Fibroblast of lung (primary cell): ENCODE data around the gene SLC13A2. TPM values are rescaled to one million over a fixed set of nuclear protein-coding genes. Genes with fewer than 3 reads are reported as not detected.

Experiments
- DNase-seq, 2 donors: peaks; one replicate each; pipeline versions ENCODE4 v3.0.0 to v3.0.0-alpha.2; 2010; ENCODE audit warnings: low read depth in 2 of 2
- H2AFZ ChIP-seq: 2 replicates; pipeline ENCODE4 v1.5.1; 2012; ENCODE audit warnings: low read length, control low read depth, inconsistent platforms
- H3K27ac ChIP-seq: 2 replicates; pipeline ENCODE4 v1.5.1; 2011; ENCODE audit warnings: low read length, control low read depth; ENCODE audit not compliant: insufficient read depth
- H3K27me3 ChIP-seq: 2 replicates; pipeline ENCODE4 v1.5.1; 2011; ENCODE audit warnings: mild to moderate bottlenecking, low read length; ENCODE audit not compliant: control insufficient read depth, insufficient read depth
- H3K36me3 ChIP-seq: 2 replicates; pipeline ENCODE4 v1.5.1; 2011; ENCODE audit warnings: low read length; ENCODE audit not compliant: control insufficient read depth, insufficient read depth
- H3K4me1 ChIP-seq: 2 replicates; pipeline ENCODE4 v1.5.1; 2011; ENCODE audit warnings: low read length; ENCODE audit not compliant: control insufficient read depth, insufficient read depth; ENCODE audit errors: extremely low read depth
- H3K4me2 ChIP-seq: 2 replicates; pipeline ENCODE4 v1.5.1; 2011; ENCODE audit warnings: low read length, control low read depth; ENCODE audit not compliant: insufficient read depth; ENCODE audit errors: extremely low read depth
- H3K4me3 ChIP-seq, 4 experiments: fragments of 200-600 bp in 1 of 4; sonication (generic) in 1 of 4; replicated peaks in 1 of 4; 2 replicates each; pipeline ENCODE4 v1.5.1; 2011 to 2016; ENCODE audit warnings: low read length in 4 of 4, low read depth in 3 of 4, mild to moderate bottlenecking in 3 of 4, control low read depth in 2 of 4, inconsistent platforms in 1 of 4, mixed read lengths in 1 of 4; ENCODE audit not compliant: insufficient read depth in 1 of 4; ENCODE audit errors: control extremely low read depth in 1 of 4
- H3K79me2 ChIP-seq: 2 replicates; pipeline ENCODE4 v1.5.1; 2012; ENCODE audit warnings: mild to moderate bottlenecking, low read length, inconsistent platforms; ENCODE audit not compliant: control insufficient read depth, insufficient read depth
- H3K9ac ChIP-seq: 2 replicates; pipeline ENCODE4 v1.5.1; 2011; ENCODE audit warnings: mild to moderate bottlenecking, low read length, control low read depth; ENCODE audit not compliant: insufficient read depth
- H3K9me3 ChIP-seq: 2 replicates; pipeline ENCODE4 v1.5.1; 2012; ENCODE audit warnings: low read depth, low read length; ENCODE audit not compliant: control insufficient read depth, insufficient read depth
- H4K20me1 ChIP-seq: 2 replicates; pipeline ENCODE4 v1.5.1; 2011; ENCODE audit warnings: low read length; ENCODE audit not compliant: control insufficient read depth, insufficient read depth; ENCODE audit errors: extremely low read depth
- CTCF ChIP-seq, 2 donors: IDR thresholded peaks in 1 of 2; conservative IDR thresholded peaks in 1 of 2; 1 replicate in 1 of 2; 2 replicates in 1 of 2; pipeline ENCODE4 v1.5.1; 2011 to 2012; ENCODE audit warnings: low read length in 2 of 2, control low read depth in 1 of 2, inconsistent platforms in 1 of 2, low read depth in 1 of 2, mild to moderate bottlenecking in 1 of 2
- EZH2 ChIP-seq: IDR thresholded peaks from 2 replicates; pipeline ENCODE4 v1.5.1; 2012; ENCODE audit warnings: low read length, control low read depth, mild to moderate bottlenecking; ENCODE audit errors: missing control alignments
- polyA plus RNA-seq, 2 donors: library from polyadenylated mRNA; depleted of rRNA in 1 of 2; stranded (reverse) in 1 of 2; unstranded in 1 of 2; fragments of >200 nt; gene quantifications; 2 replicates each; pipeline ENCODE4 v1.2.1, GENCODE V29; 2011 to 2012; ENCODE audit warnings: missing spikeins in 1 of 2
- total RNA-seq: library from RNA; depleted of rRNA; stranded (reverse); fragments of >200 nt; gene quantifications from 2 replicates; pipeline ENCODE4 v1.2.1, GENCODE V29; 2014

The SLC13A2 gene
- total and polyA plus RNA-seq, 2 donors (not counting 1 experiment from before 2014, with no cell fraction given), result not detected

DNA sequence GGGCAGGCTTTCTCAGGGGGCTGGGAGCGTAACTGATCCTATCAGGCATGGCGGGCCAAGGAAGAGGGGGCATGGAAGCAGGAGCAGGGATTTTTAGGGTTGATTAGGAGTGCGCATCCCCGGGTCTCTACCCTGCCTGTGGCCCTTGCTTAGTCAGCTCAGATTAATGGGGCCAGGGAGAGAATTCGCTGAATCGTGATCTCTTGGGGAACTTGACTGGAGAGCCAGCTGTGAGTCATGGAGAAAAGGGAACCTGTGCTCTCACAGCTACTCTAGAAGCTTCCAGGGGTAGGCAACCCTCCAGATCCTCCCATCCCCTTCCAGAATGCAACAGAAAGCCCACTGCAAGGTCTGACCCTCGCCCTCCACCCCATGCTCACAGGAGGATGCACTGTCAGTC, 36.3 kb downstream of the SLC13A2 start:
- H3K9ac ChIP-seq, result no peak overlapping the region
- H3K27me3 ChIP-seq, result peaks cover 17% of the 10 kb centered on the region
- no peak overlapping the region for H3K4me3 ChIP-seq
- H3K4me2 ChIP-seq, result no peak overlapping the region
- no peak for DNase-seq
- H3K36me3 ChIP-seq, result no peaks in the 10 kb centered on the region
- H3K27ac ChIP-seq, result no peak overlapping the region
- H3K79me2 ChIP-seq, result no peaks in the 10 kb centered on the region
- H3K4me1 ChIP-seq, result no peaks in the 10 kb centered on the region
- H3K9me3 ChIP-seq, result no peaks in the 10 kb centered on the region
- H4K20me1 ChIP-seq, result no peaks in the 10 kb centered on the region
- no peak overlapping the region for H2AFZ ChIP-seq
- no peak for TF ChIP-seq CTCF (conservative IDR thresholded peaks at IDR 0.05 in 1 of 2, IDR thresholded peaks at IDR 0.05 in 1 of 2; ENCODE audit: low read depth in 1 of 2, low read length in 2 of 2)
- TF ChIP-seq EZH2, result no peak

DNA sequence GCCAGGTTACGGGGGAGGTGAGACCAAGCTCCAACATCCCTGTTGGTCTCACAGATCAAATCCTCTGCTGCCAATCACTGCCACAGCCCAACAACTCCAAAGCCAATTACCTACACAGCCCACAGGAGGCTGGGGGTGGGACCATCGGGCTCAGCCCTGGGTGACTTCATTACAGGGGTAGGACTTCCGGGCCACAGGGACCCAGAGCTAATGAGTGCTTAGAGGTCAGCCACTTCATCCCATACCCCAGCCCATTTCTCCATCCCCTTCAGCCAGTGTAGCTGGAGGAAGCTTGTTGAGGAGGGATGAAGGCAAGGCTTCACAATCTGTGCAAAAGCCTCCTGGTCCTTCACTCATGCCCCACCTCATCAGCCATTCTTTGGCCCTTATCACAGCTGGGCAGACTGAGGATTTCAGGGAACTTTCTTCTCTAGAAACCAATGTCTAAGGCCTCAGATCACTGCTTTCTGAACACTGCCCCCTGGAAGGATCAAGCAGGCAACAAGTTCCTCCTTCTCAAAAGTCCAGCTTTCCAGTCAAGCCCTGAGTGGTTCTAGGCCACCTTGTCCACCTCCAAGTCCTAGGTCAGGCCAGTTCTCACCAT, 38.5 kb downstream of the SLC13A2 start:
- DNase-seq, result no peak
- H3K27me3 ChIP-seq, result peaks cover 13% of the 10 kb centered on the region
- TF ChIP-seq CTCF (conservative IDR thresholded peaks at IDR 0.05 in 1 of 2, IDR thresholded peaks at IDR 0.05 in 1 of 2; ENCODE audit: low read depth in 1 of 2, low read length in 2 of 2), result no peak
- TF ChIP-seq EZH2, result no peak
- H3K27ac ChIP-seq, result no peak overlapping the region
- H3K9ac ChIP-seq, result no peak overlapping the region
- no peaks in the 10 kb centered on the region for H3K9me3 ChIP-seq
- no peaks in the 10 kb centered on the region for H3K36me3 ChIP-seq
- H3K79me2 ChIP-seq, result no peaks in the 10 kb centered on the region
- H4K20me1 ChIP-seq, result no peaks in the 10 kb centered on the region
- H3K4me3 ChIP-seq, result no peak overlapping the region
- H3K4me1 ChIP-seq, result no peaks in the 10 kb centered on the region
- H2AFZ ChIP-seq, result no peak overlapping the region
- H3K4me2 ChIP-seq, result no peak overlapping the region

DNA sequence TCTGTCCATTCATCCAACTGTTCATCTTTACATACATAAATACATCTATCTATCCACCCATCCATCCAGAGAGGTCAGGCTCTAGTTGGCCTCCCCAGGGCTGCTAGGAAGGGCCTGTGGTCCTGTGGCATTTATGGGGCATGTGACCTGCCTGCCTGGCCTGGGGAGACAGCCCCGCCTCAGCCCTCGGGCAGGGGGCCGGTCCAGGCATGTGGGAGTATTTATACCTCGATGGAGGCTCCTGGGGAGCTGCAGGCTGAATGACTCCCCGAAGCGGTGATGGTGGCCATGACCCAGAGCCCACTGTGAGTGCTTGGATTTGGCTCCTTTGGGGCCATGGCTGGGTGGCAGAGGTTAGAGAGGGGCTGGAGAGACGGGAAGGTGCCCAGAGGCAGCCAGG, 40.0 kb downstream of the SLC13A2 start:
- Histone ChIP-seq H3K9me3 (no peaks in the 10 kb centered on the region), H3K4me2 (no peak overlapping the region), H3K27ac (no peak overlapping the region), H3K27me3 (peaks cover 8% of the 10 kb centered on the region), H2AFZ (no peak overlapping the region), H3K79me2 (no peaks in the 10 kb centered on the region), H3K9ac (no peak overlapping the region), H3K4me3 (no peak overlapping the region), H3K4me1 (no peaks in the 10 kb centered on the region), H4K20me1 (no peaks in the 10 kb centered on the region), H3K36me3 (no peaks in the 10 kb centered on the region)
- TF ChIP-seq EZH2 (no peak), CTCF (conservative IDR thresholded peaks at IDR 0.05 in 1 of 2, IDR thresholded peaks at IDR 0.05 in 1 of 2; ENCODE audit: low read depth in 1 of 2, low read length in 2 of 2) (no peak)
- DNase-seq, result no peak
